LoVo (cell line): Measurements from ENCODE around the gene EDRF1.
"Not testable (repeated sequence)": the region's sequence is repeated elsewhere in the genome, so short reads cannot be mapped to it uniquely, and the experiment has no call there.

ENCODE experiments used
- DNase-seq: peaks from one replicate; pipeline ENCODE4 v3.0.0-alpha.2; 2016; ENCODE audit warnings: low spot score

EDRF1 gene

GRCh38 chr10:125709553-125710474 lies 9.7 kb upstream of the EDRF1 start:
- DNase-seq: no peak

DNA sequence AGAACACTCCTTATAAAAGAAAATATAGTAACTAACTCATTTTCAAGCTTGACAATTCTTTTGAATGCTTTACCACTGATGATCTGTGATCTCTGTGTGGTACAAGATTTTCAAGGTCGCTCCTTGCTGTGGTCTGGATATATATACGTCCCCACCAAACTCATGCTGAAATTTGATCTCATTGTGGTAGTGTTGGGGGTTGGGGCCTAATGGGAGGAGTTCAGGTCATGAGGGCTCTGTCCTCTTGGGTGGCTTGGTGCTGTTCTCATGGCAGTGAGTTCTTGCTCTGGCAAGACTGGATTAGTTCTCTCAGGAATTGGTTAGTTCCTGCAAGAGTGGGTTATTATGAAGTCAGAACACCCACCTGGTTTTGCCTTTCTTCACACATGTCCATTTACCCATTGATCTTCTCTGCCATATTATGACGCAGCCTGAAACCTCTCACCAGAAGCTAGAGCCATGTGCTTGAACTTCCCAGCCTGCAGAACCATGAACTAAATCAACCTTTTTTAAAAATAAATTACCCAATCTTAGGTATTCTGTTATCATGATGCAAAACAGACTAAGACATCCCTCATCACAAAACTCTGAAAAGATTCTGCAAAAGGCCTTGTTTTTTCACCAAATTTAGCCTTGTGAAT lies 8.3 kb upstream of the EDRF1 start:
- no peak for DNase-seq

DNA sequence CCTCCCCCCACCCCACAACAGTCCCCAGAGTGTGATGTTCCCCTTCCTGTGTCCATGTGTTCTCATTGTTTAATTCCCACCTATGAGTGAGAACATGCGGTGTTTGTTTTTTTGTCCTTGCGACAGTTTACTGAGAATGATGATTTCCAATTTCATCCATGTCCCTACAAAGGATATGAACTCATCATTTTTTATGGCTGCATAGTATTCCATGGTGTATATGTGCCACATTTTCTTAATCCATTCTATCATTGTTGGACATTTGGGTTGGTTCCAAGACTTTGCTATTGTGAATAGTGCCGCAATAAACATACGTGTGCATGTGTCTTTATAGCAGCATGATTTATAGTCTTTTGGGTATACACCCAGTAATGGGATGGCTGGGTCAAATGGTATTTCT lies 4.8 kb upstream of the EDRF1 start:
- DNase-seq: not testable (repeated sequence)

- DNase-seq: no peak
Observed at GRCh38 chr10:125720002-125720382, 483 bp downstream of the EDRF1 start.

DNA sequence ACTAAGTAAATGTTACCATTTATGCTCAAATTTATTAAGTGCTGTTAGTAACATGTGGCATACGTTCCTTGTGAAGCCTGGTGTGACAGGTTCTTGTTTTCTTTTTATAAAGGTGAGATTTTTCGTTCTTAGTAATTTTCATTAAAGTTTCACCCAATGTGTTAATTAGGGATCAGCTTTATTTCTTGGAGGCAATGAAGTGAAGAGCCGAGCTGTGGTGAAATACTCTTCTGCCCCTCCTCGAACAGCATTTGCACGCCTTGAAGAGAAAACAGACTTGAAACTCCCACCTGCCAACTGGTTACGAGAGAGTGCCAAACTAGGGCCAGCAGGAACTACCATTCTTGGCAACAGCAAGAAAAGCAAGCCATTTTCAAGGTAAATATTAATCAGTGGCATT lies 1.5 kb downstream of the EDRF1 start:
- DNase-seq: no peak

- no peak for DNase-seq
Observed at GRCh38 chr10:125722811-125723210, 3.3 kb downstream of the EDRF1 start.

- no peak for DNase-seq
Observed at GRCh38 chr10:125726914-125727313, 7.4 kb downstream of the EDRF1 start.

- no peak for DNase-seq
Observed at GRCh38 chr10:125727436-125727835, 7.9 kb downstream of the EDRF1 start.

GRCh38 chr10:125734148-125734547 lies 14.6 kb downstream of the EDRF1 start:
- no peak for DNase-seq

DNA sequence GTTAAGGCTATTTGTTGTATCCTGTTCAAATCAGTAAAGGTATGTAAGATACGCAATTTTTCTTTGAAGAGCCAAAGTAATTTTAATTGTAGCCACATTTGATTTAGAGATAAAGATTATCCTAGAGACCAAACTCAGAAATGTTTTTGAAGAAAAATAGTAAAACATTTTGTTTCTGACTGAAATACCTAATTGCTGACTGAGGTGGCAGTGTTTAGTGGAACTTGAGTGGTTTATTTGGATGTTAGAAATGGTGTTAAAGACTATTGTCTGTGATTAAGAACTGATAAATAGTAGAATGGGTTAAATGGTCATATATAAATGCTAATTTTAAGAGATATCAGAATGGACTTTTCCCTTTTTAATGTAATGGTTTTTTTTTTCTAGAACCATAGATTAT lies 15.3 kb downstream of the EDRF1 start:
- DNase-seq: no peak

DNA sequence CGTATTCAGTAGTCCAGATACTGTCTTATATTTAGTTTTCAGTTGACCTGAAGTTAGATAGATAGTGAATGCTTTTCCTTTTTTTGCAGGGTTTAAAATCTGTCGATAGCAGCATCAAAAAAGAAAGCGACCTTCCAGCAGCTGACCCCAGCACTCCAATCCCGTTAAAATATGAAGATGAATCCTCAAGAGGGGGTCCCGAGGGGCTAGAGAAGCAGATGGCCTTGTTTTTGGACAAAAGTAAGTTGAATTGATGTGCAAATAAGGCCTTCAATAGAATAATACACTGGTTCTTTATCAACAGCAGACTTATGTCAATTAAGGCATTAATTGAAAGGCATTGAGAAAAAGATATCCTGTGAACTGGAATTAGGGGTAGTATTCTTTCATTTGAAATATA lies 18.7 kb downstream of the EDRF1 start:
- DNase-seq: no peak

GRCh38 chr10:125739994-125740679 lies 20.6 kb downstream of the EDRF1 start:
- DNase-seq: no peak

GRCh38 chr10:125742465-125742864 lies 23.0 kb downstream of the EDRF1 start:
- DNase-seq: no peak

- DNase-seq: no peak
Observed at GRCh38 chr10:125744909-125745308, 25.4 kb downstream of the EDRF1 start.

DNA sequence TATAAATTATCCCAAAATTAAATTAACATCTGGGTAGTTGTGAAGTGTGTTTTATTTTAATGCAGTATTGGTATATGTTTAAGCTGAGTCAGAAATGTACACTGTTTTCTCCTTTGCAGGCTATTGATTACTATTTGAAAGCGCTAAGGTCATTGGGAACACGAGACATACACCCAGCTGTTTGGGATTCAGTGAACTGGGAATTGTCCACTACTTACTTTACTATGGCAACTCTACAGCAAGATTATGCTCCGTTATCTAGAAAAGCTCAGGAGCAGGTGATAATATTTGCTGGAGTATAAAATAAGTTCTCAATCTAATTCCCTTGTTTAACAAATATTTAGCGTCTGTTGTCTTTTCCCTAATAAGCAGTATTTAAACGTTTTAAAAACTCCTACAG lies 27.9 kb downstream of the EDRF1 start:
- DNase-seq: no peak

DNA sequence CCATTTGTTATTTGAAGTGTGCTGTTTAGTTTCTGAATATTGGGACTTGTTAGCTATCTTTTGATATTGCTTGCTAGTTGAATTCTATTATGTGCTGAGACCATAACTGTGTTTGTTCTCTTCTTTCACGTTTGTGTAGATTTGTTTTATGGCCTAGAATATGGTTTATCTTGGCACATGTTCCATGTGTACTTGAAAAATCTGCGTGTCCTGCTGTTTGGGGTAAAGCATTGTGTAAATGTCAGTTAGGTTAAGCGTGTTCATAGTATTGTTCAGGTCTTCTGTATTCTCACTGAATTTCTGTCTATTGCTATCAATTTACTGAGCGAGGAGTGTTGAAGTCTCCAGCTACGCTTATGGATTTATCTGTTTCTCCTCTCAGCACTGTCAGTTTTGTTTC lies 36.7 kb downstream of the EDRF1 start:
- DNase-seq: no peak

GRCh38 chr10:125756853-125757487 lies 37.5 kb downstream of the EDRF1 start:
- no peak for DNase-seq

- no peak for DNase-seq
Observed at GRCh38 chr10:125757742-125758141, 38.2 kb downstream of the EDRF1 start.

- DNase-seq: no peak
Observed at GRCh38 chr10:125761961-125762360, 42.5 kb downstream of the EDRF1 start.

DNA sequence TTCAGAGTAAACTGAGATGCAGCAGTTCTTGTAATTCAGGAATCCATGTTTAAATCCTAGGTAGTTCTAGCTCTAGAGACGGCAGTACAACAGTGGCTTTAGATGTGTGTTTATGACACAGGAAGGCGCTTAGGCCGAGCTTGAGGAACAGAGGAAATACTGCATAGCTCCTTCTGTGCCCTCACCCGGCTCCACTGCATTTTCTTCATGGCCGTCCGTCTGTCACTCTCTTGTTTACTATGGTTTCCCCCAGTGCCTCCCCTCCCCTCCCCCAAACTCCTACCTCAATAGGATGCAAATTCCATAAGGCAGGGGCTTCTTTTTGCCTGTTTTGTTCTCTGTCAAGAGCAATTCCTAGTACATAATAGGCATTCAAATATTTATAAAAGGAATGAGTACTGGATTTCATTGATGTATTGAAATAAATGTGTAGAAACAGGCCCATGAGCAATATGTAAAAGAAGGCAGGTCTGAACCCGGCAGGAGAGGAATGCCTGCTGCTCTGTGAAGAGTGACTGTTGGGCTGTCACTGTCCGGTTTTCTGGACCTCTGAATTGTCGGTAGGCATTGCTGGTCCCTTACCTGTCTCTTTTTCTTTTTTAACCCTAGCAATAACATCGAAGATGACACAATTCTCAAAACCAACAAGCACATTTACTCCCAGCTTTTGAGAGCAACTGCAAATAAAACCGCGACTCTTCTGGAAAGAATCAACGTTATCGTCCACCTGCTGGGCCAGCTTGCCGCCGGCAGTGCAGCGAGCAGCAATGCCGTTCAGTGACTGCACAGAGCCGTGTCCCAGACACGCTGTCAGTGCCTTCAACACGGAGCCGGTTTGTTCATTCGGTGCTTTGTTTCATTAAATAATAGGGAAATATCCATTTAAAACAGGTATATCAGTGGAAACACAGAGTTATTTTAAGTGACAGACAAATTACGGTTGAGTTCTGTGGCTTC lies 43.5 kb downstream of the EDRF1 start:
- no peak for DNase-seq

DNA sequence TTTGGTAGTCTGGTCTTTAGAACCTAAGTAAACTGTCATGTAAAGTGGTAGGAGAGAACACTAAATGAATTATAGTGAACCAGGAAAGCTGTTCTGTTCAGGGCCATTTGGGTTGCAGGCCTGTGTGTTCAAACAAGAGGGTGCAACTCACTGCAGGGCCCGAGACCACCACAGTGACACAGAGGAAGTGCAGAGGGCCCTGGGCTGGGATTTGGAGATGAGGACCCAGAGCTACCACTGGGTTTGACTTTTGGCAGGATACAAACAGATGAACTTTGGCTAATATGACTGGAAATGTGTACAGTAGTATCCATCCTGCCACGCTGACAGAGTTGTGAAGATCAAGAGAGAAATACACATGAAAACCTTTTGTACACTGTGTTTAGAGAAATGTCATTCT lies 46.3 kb downstream of the EDRF1 start:
- DNase-seq: no peak
